COLO668 (cell line): Measurements from ENCODE around the gene THOC6.
"Not testable (repeated sequence)": the region's sequence is repeated elsewhere in the genome, so short reads cannot be mapped to it uniquely, and the experiment has no call there.

Experiments used
- DNase-seq: peaks from one replicate; lab custom pipeline; 2025; ENCODE audit not compliant: unreplicated experiment; lab: John Stamatoyannopoulos, UW

THOC6 gene

DNA sequence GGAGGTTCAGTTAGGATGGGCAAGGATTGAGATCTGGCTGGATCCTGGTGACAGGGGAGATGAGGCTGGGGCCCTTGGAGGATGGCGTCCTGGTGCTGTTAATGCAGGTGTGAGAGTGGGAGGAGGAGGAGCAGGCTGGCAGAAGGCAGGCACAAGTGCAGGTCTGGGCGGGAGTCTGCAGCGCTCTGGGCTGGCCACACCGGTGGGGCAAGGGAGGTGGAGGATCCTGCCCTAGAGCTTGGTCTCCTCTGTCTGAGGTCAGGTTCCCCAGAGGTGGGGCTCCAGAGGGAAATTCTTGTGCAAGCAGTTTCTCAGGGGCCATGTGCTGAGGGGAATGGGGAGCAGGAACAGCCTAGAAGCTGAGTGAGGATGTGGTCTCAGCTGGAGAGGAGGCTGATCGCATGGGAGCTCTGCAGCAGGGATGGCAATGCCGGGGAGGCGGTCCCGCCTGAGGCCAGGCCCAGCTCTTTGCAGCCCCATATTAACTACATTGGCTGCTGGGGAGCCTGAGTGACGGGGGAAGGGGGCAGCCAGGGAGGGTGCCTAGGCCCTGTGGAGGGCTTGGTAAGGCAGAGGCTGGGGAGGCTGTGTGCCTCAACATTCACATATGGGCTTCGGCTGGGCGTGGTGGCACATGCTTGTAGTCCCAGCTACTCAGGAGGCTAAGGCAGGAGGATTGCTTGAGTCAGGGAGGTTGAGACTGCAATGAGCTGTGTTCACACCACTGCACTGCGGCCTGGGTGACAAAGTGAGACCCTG is 28.9 kb downstream of the THOC6 start:
- not testable (repeated sequence) for DNase-seq

DNA sequence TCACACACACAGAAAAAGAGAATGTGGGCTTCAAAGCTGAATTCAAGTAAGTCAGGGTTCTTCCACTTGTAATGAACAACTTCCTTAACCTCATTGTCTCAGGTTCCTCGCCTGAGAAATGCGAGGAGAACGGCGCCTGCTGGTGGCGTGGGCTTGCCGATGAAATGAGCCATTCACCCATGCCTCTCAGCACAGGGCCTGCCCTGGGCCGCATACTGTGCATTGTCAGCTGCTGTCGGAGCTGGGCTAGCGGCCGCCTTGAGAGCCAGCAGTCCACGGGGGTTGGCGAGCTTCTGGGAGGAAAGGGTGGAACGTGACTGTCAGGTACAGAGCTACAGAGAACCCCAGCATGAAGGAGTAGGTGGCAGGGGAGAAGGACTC is 29.5 kb downstream of the THOC6 start:
- DNase-seq: not testable (repeated sequence)

DNA sequence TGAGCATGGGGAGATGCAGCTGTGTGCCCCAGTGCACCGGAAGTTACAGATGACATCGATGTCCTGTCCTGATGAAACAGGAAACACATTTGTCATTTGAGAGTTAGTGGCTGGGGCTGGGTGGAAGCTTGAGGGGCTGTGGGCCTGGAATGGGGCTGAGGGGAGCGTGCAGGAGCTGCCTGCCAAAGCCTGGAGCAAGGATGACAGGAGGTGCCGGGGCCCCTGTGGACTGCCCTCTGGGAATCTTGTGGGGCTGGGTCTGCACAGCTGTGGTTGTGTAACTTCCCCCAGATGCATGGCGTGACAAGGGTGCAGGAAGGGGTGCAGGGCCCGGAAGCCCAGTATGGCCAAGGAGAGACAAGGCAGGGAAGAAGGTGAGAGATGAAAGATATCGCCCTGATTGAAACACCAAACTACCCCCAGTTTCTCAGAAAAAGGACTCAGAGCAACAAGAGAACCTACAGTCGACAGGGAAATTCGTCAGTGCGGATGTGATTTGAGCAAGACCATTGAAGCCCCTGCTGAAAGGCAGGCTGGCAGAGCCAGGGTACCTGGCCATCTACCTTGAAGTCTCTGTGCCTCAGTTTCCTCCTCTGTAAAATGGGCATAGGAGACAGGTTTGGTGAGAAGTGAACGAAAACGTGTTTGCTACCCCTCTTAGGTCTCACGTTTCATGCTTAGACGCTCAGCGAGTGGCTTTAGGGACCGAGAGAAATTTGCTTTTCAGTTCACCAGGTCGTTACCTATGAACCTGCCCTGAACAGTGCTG is 31.3 kb downstream of the THOC6 start:
- no peak for DNase-seq

DNA sequence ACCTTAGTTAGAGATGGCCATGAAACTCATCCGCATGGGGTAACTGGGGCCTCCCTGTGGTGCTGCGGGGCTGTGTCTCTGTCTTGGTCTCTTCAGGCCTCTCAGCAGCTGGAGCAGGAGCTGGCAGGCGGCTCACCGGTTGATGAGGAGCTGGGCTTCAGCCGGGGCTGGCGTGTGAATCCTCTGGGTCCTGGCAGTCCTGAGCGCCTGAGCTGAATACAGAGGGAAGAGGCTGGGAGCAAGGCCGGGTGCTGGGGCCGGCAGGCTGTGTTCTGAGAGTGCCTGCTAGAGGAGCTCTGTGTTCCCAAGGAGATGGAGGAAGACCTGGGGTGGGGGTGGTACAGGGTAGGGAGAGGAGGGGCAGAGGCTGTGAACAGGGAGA is 31.9 kb downstream of the THOC6 start:
- DNase-seq: not testable (repeated sequence)

DNA sequence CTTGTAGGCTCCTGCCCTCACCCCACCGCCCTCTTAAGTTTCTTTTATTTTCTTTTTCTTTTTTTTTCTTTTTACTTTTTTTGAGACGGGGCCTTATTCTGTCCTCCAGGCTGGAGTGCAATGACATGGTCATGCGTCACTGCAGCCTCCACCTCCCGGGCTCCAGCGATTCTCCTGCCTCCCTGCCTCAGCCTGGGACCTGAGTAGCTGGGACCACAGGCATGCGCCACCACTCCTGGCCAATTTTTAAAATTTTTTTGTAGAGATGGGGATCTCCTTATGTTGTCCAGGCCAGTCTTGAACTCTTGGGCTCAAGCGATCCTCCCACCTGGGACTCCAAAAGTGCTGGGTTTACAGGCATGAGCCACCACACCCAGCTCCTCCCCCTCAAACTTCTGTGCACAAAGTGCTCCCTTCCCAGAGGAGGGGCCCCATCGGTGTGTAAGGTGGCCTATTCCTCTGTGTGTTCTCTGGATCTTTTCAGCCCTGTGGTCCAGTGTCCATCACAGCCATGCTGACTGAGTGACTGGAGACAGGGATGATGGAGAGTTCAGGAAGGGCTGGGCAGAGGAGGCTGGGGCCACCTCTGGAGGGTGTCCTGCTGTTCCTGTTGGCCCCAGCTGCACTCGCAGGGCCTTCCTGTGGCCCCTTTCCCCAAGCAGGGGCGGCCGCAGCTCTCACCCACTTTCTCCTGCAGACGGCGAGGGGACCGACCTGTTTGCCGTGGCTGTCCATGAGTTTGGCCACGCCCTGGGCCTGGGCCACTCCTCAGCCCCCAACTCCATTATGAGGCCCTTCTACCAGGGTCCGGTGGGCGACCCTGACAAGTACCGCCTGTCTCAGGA is 32.7 kb downstream of the THOC6 start:
- no peak for DNase-seq

DNA sequence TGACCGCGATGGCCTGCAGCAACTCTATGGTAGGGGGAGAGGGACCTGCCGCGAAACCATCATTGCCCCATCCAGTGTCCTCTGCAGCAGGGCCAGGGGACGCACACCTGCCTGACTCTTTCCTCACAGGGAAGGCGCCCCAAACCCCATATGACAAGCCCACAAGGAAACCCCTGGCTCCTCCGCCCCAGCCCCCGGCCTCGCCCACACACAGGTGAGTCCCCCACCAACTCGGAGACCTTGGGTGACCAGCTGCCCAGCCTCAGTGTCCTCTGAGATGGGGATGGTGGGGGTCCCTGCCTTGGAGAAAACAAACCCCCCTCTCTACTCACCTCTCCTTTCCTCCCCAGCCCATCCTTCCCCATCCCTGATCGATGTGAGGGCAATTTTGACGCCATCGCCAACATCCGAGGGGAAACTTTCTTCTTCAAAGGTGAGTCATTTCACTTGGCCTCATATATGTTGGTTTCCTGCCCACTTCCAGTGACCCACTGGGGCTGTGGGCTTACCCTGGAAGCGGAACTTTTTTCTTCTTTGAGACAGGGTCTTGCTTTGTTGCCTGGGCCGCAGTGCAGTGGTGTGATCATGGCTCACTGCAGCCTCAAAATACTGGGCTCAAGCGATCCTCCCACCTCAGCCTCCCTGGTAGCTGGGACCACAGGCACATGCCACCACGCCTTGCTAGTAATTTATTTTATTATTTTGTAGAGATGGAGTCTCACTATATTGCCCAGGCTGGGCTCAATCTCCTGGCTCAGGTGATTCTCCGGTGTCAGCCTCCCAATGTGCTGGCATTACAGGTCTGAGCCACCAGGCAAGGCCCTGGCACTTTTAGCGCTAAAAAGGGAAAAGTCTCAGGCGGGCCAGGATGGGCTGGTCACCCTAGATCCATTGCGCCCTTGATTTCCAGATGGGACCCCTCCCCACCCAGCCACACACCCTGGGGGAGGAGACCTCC is 33.6 kb downstream of the THOC6 start:
- no peak for DNase-seq

DNA sequence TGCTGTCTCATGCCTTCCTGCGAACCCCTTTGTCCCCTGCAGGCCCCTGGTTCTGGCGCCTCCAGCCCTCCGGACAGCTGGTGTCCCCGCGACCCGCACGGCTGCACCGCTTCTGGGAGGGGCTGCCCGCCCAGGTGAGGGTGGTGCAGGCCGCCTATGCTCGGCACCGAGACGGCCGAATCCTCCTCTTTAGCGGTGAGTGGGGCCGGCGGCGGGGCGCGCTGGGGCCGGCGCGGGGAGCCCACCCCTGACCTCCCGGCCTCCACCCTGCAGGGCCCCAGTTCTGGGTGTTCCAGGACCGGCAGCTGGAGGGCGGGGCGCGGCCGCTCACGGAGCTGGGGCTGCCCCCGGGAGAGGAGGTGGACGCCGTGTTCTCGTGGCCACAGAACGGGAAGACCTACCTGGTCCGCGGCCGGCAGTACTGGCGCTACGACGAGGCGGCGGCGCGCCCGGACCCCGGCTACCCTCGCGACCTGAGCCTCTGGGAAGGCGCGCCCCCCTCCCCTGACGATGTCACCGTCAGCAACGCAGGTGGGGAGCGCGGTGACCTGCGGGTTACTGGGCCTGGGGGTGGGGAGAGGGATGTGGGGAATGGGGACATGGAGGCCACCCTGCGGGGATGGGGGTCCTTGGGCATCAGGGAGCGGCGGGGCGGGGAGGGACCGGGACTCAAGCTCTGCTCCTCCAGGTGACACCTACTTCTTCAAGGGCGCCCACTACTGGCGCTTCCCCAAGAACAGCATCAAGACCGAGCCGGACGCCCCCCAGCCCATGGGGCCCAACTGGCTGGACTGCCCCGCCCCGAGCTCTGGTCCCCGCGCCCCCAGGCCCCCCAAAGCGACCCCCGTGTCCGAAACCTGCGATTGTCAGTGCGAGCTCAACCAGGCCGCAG is 34.5 kb downstream of the THOC6 start:
- peak; percentile 31 for DNase-seq

DNA sequence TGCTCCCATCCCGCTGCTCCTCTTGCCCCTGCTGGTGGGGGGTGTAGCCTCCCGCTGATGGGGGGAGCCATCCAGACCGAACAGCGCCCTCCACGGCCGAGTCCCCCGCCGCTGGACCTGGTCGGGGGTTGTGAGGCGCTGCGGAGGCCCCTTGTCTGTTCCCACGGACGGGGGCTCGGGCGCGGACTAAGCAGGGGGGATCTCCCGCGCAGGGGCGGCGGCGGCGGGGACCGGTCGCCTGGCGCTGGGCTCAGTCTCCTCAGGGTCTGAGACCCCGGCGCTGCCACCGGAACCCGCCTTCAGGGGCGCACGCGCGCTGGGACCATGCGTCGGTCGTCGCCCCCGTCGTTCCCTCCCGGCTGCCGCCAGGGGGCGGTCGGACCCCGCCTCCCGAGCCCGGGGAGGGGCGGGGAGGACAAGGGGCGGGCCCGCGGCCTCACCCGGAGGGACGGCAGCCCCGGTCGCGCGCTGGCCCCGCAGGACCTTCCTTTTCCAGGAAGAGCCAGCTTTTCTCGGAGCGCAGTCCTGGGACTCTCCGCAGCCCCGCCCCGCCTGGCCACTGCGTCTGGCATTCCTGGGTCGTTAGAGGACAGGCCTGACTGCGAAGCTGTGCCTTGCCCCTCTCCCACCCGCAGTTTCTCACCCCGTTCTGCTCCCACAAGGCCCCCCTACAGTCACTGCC is 35.3 kb downstream of the THOC6 start:
- peak; percentile 90 for DNase-seq

DNA sequence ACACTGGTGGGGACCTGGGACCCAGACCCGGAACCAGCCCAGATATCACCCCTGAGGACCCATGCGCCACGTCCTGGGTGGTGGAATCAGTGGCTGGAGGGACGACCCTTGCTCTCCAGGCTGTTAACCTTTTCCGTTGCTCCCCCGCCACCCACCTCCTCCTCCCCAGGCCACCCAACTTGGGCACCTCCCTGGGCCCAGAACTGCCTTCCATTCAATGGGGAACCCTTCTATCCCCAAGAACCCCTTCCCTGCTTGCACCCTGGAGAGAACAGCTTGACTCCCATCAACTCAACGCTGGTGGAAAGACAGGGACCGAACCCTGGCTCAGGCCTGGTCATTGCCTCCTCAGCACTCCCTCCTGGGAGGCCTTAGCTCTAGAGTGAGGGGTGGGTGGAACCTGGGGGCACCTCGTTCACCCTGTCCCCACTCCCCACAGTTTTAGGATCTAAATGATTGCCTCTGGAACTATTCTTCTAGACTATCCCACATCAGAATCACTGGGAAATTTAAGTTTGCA is 35.9 kb downstream of the THOC6 start:
- no peak for DNase-seq

DNA sequence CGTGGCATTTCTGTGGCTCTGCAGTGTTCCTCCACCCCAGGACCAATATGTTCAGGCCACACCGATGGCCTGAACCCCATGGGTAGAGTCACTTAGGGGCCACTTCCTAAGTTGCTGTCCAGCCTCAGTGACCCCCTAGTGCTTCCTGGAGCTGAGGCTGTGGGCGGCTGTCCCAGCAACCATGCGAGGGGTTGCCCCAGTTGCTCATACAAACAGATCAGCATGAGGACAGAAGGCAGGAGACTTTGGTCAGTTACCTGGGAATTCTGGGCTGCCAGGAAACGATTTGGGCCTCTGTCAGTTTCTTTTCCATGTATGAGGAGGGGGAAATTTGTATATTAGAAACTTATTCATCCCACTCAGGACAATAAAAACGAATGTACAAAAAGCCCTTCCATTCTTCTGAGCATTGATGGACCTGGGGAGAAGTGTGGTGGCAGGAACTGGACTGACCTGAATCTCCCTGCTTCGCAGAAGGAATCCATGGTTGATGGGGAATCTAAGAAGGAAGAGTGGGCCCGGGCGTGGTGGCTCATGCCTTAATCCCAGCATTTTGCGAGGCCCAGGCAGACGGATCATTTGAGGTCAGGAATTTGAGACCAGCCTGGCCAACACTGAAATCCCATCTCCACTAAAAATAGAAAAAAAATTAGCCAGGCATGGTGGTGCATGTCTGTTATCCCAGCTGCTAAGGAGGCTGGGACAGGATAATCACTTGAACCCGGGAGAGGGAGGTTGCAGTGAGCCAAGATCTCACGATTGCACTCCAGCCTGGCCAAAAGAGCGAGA is 36.7 kb downstream of the THOC6 start:
- DNase-seq: no peak

DNA sequence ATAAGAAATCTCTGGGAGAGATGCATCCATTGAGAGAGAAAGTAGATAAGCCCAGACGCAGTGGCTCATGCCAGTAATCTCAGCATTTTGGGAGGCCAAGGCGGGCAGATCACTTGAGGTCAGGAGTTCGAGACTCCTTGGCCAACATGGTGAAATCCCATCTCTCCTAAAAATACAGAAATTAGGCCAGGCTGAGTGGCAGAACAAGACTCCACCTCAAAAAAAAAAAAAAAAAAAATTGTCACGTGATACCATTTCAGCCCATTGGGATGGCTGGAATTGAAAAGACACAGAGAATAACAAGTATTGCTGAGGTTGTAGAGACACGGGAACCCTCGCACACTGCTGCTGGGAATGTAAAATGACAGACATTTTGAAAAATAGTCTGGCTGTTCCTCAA is 38.7 kb downstream of the THOC6 start:
- no peak for DNase-seq

DNA sequence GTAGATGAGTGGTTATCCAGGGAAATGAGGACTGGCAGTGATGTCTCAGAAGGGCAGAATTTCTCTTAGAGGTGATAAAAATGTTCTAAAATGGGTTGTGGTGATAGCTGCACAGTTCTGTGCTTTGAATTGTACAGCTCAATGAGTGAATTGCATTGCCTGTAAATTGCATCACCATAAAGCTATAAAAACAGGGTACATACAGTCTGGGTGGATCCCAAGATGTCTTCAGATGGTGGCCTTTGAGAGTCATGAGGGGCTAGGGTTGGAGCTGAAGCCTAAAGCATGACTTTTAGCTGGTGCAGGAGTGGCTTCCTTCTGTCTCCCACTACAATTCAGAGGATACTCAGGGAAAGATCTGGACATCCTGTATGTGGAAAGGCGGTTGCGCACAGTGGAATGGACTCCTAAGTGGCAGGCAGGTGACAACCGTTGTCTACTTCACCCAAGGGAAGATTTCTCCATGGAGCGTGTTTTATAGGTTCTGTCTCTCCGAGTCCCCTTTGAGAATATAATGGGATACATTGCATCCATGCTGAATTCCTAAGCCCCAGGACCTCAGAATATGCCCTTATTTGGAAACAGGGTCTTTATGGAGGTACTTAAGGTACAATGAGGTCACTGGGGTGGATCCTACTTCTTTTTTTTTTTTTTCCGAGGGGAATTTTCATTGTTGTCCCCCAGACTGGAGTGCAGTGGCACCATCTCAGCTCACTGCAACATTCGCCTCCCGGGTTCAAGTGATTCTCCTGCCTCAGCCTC is 40.0 kb downstream of the THOC6 start:
- no peak for DNase-seq

DNA sequence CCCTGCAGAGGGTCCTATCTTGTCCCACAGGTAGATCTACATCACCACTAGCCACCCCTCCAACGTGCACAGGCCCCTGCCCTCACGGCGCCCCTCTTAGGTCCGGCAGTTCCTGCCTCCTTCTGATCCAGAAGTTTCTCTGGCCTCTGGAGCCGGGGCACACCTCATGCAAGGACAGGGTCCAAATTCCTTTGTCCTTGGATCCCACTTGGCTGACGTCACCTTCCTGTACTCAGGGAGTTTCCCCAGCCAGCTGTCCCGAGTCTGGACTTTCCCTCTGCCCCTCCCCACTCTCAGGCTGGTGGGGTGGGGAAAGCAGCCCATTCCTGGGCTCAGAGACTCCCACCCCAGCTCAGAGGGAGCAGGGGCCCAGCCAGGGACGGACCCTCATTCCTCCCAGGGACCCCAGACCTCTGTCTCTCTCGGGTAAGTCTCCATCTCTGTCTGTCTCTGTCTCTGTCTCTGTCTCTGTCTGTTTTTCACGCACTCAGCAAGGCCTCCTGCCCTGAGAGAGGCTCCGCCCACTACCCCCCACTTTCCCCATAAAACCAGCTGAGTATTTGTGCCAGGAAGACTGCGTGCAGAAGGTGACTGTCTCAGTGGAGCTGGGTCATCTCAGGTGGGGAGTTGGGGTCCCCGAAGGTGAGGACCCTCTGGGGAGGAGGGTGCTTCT is 41.4 kb downstream of the THOC6 start, which contains the start of gene IL32:
Gene IL32 (plus strand): TSS at position 572 of the 673 bp plus-strand sequence. CDS start 172 bp downstream, outside the sequence.
- DNase-seq: peak; percentile 61

DNA sequence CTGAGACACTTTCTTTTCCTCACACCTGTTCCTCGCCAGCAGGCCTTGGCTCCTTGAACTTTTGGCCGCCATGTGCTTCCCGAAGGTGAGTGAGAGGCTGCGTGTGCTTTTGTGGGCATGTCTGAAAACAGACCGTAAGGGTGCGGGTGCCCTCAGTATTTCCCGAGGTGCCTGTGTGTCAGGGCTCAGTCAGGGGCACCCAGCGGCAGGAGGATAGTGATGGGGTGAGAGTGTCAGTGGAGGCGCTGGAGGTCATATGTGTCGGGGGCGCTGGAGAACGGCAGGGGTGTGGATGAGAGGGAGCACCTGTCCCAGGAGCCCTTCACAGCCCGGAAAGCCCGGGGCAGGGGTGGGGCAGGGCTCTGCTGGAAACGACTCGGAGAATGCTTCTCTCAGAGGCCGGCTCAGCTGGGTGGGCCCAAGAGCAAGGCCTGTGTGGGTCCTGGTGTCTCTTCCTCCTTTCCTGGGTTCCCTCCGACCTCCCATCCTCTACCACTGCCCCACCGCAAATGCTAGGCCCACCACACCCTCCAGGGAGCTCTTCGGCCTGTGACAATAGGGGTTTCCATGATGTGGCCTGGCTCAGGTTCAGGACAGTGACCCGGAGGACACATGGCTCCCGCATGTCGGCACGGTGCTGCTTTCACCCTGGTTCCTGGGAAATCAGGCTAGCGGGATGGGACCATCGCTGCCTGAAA is 42.1 kb downstream of the THOC6 start:
- peak; percentile 13 for DNase-seq

DNA sequence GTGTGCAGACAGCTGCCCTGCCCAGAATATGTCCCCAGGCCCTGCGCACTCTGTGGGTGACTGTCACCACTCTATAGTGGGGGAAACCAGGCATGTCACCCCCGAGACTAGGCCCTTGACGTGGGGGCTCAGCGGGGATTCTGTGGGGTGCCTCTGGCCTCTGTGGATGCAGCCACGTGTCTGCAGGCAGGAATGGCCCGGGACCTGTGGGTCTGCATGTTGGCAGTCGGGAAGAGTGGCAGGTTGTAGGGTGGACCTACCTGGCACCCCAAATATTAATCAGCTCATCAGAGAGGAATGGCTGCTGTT is 42.6 kb downstream of the THOC6 start:
- no peak for DNase-seq

DNA sequence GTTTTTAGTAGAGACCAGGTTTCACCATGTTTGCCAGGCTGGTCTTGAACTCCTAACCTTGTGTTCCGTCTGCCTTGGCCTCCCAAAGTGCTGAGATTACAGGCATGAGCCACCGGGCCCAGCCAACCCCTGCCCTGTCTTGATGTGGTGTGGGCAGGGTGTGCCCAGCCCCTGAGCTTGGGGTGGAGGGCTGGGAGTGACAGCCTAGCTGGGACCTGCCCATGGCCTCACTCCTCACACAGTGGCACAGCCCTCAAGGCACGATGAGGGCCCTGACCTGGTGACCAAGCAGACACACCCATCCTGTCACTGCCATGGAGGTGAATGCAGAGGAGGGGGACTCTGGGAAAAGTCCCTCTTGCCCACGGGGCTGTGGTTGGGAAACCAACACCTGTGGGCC is 44.7 kb downstream of the THOC6 start:
- no peak for DNase-seq
